WTC11 (cell line): ENCODE measurements around the gene SLC25A25.

Source experiments
- ATF3 ChIP-seq: sonication (generic); formaldehyde crosslinking; conservative IDR thresholded peaks from 2 replicates; pipeline ENCODE4 v1.8.1; 2022; ENCODE audit warnings: mild to moderate bottlenecking, missing genetic modification reagents
- CREB1 ChIP-seq: sonication (generic); formaldehyde crosslinking; IDR thresholded peaks from 2 replicates; pipeline ENCODE4 v1.8.0; 2023; ENCODE audit warnings: mild to moderate bottlenecking, missing genetic modification reagents
- ETV6 ChIP-seq: sonication (generic); formaldehyde crosslinking; IDR thresholded peaks from 2 replicates; pipeline ENCODE4 v1.8.1; 2022; ENCODE audit warnings: mild to moderate bottlenecking, missing genetic modification reagents
- MAX ChIP-seq: sonication (generic); formaldehyde crosslinking; IDR thresholded peaks from 2 replicates; pipeline ENCODE4 v1.8.0; 2022; ENCODE audit warnings: mild to moderate bottlenecking, missing genetic modification reagents
- NFYB ChIP-seq: sonication (generic); formaldehyde crosslinking; conservative IDR thresholded peaks from 2 replicates; pipeline ENCODE4 v1.8.0; 2022; ENCODE audit warnings: low read depth, missing genetic modification reagents
- NR3C1 ChIP-seq: sonication (generic); formaldehyde crosslinking; conservative IDR thresholded peaks from 2 replicates; pipeline ENCODE4 v1.8.1; 2023; ENCODE audit warnings: low read depth, mild to moderate bottlenecking, missing genetic modification reagents
- TP53 ChIP-seq: sonication (generic); formaldehyde crosslinking; IDR thresholded peaks from 2 replicates; pipeline ENCODE4 v1.8.1; 2023; ENCODE audit warnings: mild to moderate bottlenecking, missing genetic modification reagents
- TF ChIP-seq, protein P1 (sequence below): fragments of 200-600 bp; IDR thresholded peaks from 2 replicates; pipeline ENCODE4 v1.8.0; 2022; ENCODE audit warnings: antibody characterized with exemption
- TF ChIP-seq, protein P2 (sequence below): sonication (generic); formaldehyde crosslinking; IDR thresholded peaks from 2 replicates; pipeline ENCODE4 v1.8.0; 2022; ENCODE audit warnings: mild to moderate bottlenecking, missing genetic modification reagents
- TF ChIP-seq, protein P3 (sequence below): sonication (generic); formaldehyde crosslinking; IDR thresholded peaks from 2 replicates; pipeline ENCODE4 v1.8.1; 2023; ENCODE audit warnings: mild to moderate bottlenecking, missing genetic modification reagents, moderate library complexity

DNA sequence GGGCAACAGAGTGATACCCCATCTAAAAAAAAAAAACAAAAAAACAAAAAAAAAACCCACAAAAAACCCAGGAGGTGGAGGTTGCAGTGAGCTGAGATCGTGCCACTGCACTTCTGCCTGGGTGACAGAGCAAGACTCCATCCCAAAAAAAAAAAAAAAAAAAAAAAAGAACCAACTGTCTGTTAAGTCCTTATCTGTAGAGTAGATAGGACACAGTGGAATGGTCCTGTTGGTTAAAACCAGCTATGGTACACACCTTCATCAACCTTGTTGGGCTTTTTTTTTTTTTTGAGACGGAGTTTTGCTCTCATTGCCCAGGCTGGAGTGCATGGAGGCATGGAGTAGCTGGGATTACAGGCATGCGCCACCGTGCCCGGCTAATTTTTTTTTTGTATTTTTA lies 12.2 kb downstream of the SLC25A25 start:
- TF ChIP-seq, protein P1, sequence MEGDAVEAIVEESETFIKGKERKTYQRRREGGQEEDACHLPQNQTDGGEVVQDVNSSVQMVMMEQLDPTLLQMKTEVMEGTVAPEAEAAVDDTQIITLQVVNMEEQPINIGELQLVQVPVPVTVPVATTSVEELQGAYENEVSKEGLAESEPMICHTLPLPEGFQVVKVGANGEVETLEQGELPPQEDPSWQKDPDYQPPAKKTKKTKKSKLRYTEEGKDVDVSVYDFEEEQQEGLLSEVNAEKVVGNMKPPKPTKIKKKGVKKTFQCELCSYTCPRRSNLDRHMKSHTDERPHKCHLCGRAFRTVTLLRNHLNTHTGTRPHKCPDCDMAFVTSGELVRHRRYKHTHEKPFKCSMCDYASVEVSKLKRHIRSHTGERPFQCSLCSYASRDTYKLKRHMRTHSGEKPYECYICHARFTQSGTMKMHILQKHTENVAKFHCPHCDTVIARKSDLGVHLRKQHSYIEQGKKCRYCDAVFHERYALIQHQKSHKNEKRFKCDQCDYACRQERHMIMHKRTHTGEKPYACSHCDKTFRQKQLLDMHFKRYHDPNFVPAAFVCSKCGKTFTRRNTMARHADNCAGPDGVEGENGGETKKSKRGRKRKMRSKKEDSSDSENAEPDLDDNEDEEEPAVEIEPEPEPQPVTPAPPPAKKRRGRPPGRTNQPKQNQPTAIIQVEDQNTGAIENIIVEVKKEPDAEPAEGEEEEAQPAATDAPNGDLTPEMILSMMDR = no peak
- TF ChIP-seq CREB1 (CRISPR knock-in tag) (no peak), TP53 (no peak), ATF3 (CRISPR knock-in tag) (no peak), NR3C1 (no peak), MAX (CRISPR knock-in tag) (no peak), NFYB (CRISPR knock-in tag) (no peak), ETV6 (CRISPR knock-in tag) (no peak)
- TF ChIP-seq, protein P2, sequence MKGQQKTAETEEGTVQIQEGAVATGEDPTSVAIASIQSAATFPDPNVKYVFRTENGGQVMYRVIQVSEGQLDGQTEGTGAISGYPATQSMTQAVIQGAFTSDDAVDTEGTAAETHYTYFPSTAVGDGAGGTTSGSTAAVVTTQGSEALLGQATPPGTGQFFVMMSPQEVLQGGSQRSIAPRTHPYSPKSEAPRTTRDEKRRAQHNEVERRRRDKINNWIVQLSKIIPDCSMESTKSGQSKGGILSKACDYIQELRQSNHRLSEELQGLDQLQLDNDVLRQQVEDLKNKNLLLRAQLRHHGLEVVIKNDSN = no peak
- TF ChIP-seq, protein P3, sequence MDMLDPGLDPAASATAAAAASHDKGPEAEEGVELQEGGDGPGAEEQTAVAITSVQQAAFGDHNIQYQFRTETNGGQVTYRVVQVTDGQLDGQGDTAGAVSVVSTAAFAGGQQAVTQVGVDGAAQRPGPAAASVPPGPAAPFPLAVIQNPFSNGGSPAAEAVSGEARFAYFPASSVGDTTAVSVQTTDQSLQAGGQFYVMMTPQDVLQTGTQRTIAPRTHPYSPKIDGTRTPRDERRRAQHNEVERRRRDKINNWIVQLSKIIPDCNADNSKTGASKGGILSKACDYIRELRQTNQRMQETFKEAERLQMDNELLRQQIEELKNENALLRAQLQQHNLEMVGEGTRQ = no peak
